NT2/D1 (cell line): ENCODE measurements around the gene SGCD.
"Not testable (repeated sequence)": the region's sequence is repeated elsewhere in the genome, so short reads cannot be mapped to it uniquely, and the experiment has no call there.

ENCODE experiments used
- DNase-seq: peaks from one replicate; pipeline ENCODE4 v3.0.0-alpha.2; 2011; ENCODE audit warnings: low read depth, low spot score
- H3K27me3 ChIP-seq: 2 replicates; pipeline ENCODE4 v1.6.0; 2011; ENCODE audit warnings: mild to moderate bottlenecking; ENCODE audit not compliant: insufficient read length, insufficient read depth
- H3K36me3 ChIP-seq: 2 replicates; pipeline ENCODE4 v1.6.1; 2011; ENCODE audit warnings: mild to moderate bottlenecking, low read length, mixed read lengths; ENCODE audit not compliant: insufficient read depth, insufficient read length
- H3K4me1 ChIP-seq: 2 replicates; pipeline ENCODE4 v1.5.1; 2011; ENCODE audit not compliant: insufficient read depth, insufficient read length
- H3K4me3 ChIP-seq: 2 replicates; pipeline ENCODE4 v1.5.1; 2011; ENCODE audit warnings: low read depth; ENCODE audit not compliant: insufficient read length
- H3K9ac ChIP-seq: 2 replicates; pipeline ENCODE4 v1.6.0; 2011; ENCODE audit warnings: low read depth; ENCODE audit not compliant: insufficient read length
- H3K9me3 ChIP-seq: 2 replicates; pipeline ENCODE4 v1.5.1; 2011; ENCODE audit warnings: mild to moderate bottlenecking, low read length; ENCODE audit not compliant: insufficient read depth
- SUZ12 ChIP-seq: IDR thresholded peaks from 2 replicates; pipeline ENCODE4 v1.6.1; 2011; ENCODE audit not compliant: insufficient read length, insufficient read depth; ENCODE audit errors: extremely low read depth
- YY1 ChIP-seq: IDR thresholded peaks from 2 replicates; pipeline ENCODE4 v1.6.1; 2011; ENCODE audit not compliant: insufficient read length, insufficient read depth
- ZNF274 ChIP-seq: IDR thresholded peaks from 2 replicates; pipeline ENCODE4 v1.6.1; 2011; ENCODE audit warnings: mild to moderate bottlenecking, low read depth, low read length

SGCD gene

DNA sequence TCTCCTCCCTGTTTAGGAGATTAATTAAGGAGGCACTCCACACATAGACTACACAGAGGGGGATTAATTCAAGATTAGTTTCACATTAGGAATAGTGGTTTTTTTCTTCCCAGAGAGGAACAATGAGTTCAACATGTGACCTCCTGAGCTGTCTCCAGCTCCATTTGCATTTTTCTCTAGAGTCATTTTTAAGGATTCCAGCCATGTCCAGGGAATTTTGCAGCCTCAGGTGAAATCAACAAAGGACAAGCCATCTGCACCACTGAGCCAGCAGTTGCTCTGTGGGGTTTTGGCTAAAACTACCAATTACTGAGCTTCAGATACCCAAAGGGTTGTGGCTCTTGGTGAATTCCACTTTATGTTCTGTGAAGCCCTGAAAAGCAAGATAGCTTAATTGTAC is 264.7 kb downstream of the SGCD start:
- no peak overlapping the region for H3K9ac ChIP-seq
- H3K9me3 ChIP-seq, result no peaks in the 10 kb centered on the region
- no peaks in the 10 kb centered on the region for H3K4me1 ChIP-seq
- no peak for DNase-seq
- no peaks in the 10 kb centered on the region for H3K27me3 ChIP-seq
- H3K36me3 ChIP-seq, result no peaks in the 10 kb centered on the region
- no peak for TF ChIP-seq ZNF274
- no peak for TF ChIP-seq YY1
- no peak for TF ChIP-seq SUZ12
- no peak overlapping the region for H3K4me3 ChIP-seq

DNA sequence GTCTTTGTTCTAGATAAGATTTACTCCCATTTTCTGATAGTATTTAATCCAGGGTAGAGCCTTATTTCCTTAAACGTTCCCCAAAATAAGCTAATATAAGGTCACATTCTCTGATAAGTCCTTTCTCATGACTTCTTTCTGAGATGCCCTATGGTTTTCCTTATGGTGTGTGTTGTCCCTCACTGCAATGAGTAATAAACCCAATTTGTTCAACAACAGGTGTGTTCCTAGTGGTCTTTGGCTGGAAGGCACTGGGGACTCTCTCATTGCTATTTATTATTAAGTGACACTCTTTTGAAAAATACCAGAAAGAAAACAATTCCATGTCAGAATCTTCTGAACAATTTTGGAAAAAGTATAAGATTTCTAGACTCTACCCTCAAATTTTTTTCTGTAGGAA is 266.6 kb downstream of the SGCD start:
- no peak overlapping the region for H3K9ac ChIP-seq
- no peaks in the 10 kb centered on the region for H3K4me1 ChIP-seq
- no peaks in the 10 kb centered on the region for H3K36me3 ChIP-seq
- no peak for DNase-seq
- H3K9me3 ChIP-seq, result no peaks in the 10 kb centered on the region
- no peak overlapping the region for H3K4me3 ChIP-seq
- no peaks in the 10 kb centered on the region for H3K27me3 ChIP-seq
- TF ChIP-seq SUZ12 (no peak), ZNF274 (no peak), YY1 (no peak)

DNA sequence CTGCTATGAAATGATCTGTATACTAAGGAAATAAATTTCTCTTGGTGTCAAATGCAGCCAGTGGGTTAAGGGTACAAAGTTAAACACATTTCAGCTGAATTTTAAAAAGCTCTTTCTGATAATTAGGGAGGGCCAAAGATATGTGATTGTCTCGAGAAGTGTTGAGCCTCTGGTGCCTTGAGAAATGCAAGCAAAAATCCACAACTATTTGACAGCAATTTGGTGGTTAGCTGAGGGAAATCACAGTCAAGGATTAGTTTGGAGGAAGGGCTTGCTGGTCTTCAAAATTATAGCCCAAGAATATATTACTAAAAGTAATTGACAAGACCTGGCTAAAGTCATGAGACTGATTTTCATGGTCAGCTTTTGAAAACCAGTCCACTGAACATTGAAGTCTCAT is 267.4 kb downstream of the SGCD start:
- Histone ChIP-seq H3K9ac (no peak overlapping the region), H3K4me3 (no peak overlapping the region), H3K4me1 (no peaks in the 10 kb centered on the region), H3K36me3 (no peaks in the 10 kb centered on the region), H3K9me3 (no peaks in the 10 kb centered on the region), H3K27me3 (no peaks in the 10 kb centered on the region)
- TF ChIP-seq ZNF274, result no peak
- no peak for TF ChIP-seq SUZ12
- no peak for TF ChIP-seq YY1
- DNase-seq, result no peak

GRCh38 chr5:156595132-156595787 is 268.3 kb downstream of the SGCD start:
- Histone ChIP-seq H3K27me3 (no peaks in the 10 kb centered on the region), H3K4me3 (no peak overlapping the region), H3K9ac (no peak overlapping the region), H3K36me3 (no peaks in the 10 kb centered on the region), H3K4me1 (no peaks in the 10 kb centered on the region), H3K9me3 (no peaks in the 10 kb centered on the region)
- TF ChIP-seq YY1 (no peak), SUZ12 (no peak), ZNF274 (no peak)
- DNase-seq, result no peak

DNA sequence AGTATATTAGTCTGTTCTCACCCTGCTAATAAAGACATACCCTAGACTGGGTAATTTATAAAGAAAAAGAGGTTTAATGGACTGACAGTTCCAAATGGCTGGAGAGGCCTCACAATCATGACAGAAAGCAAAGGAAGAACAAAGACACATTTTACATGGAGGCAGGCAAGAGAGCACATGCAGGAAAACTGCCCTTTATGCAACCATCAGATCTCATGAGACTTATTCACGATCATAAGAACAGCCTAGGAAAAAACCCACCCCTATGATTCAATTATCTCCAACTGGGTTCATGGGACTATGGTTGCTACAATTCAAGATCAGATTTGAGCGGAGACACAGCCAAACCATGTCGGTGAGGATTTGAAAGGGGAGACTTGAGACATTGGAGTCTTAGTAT is 270.3 kb downstream of the SGCD start:
- no peak overlapping the region for H3K4me3 ChIP-seq
- no peaks in the 10 kb centered on the region for H3K27me3 ChIP-seq
- no peak for DNase-seq
- no peaks in the 10 kb centered on the region for H3K36me3 ChIP-seq
- 0 out of 2 replicates have a peak, but pooled peaks cover 1% of the 10 kb centered on the region for H3K9me3 ChIP-seq
- no peaks in the 10 kb centered on the region for H3K4me1 ChIP-seq
- H3K9ac ChIP-seq, result no peak overlapping the region
- TF ChIP-seq ZNF274 (no peak), SUZ12 (no peak), YY1 (no peak)

DNA sequence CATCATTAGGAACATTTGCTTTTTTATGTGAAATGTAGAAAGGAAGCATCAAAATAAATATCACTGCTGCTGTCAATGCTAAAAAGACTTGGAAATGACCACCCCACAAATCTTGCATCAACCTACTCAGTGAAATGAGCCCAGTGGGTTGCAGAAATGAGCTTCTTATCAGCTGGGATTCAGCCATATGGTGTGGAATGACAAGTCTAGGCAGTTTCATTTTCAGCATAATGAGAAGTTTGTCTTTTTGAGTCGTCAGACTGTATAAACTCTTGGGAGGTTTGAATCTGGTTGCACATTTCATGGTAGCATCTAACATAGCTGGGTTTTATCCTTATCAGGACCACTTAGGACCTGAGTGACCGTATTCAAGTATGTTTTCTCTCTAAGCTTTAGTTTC is 272.0 kb downstream of the SGCD start:
- no peak for DNase-seq
- Histone ChIP-seq H3K4me3 (no peak overlapping the region), H3K27me3 (no peaks in the 10 kb centered on the region), H3K4me1 (no peaks in the 10 kb centered on the region), H3K9me3 (peaks cover 6% of the 10 kb centered on the region; the same call in 1 of the 2 replicates), H3K36me3 (no peaks in the 10 kb centered on the region), H3K9ac (no peak overlapping the region)
- TF ChIP-seq ZNF274, result no peak
- no peak for TF ChIP-seq SUZ12
- TF ChIP-seq YY1, result no peak

- H3K36me3 ChIP-seq, H3K4me3 ChIP-seq, H3K9ac ChIP-seq, H3K27me3 ChIP-seq, DNase-seq, H3K9me3 ChIP-seq, H3K4me1 ChIP-seq: not testable (repeated sequence)
Measured at GRCh38 chr5:156610582-156610981, 283.6 kb downstream of the SGCD start.
